K562 (cell line): ENCODE data around the gene CC2D2B. TPM values are rescaled to one million over a fixed set of nuclear protein-coding genes. Genes with fewer than 3 reads are reported as not detected.

Experiments
- ATAC-seq: fragments of 200-7000 bp; cut with Tn5 transposase; 3 replicates; pipeline ENCODE4 v1.9.1; 2020; ENCODE audit warnings: moderate library complexity
- BruUV-seq: library from RNA; stranded (reverse); fragments of 400-500 nt; replicated peaks from 2 replicates; lab custom pipeline; 2021; lab: Mats Ljungman, UMichigan
- CTCF ChIA-PET: fragments of 300-600 bp; formaldehyde crosslinking; extraction: SDS; loops from one replicate; lab custom pipeline; 2021; ENCODE audit warnings: low intra/inter-chr PET ratio; lab: Yijun Ruan, JAX
- POLR2A ChIA-PET: fragments of 300-600, 350-650 bp; sonication (Branson Sonifier 250); formaldehyde crosslinking; extraction: SDS; loops from one replicate; lab custom pipeline; 2021; ENCODE audit warnings: antibody characterized with exemption, inconsistent platforms; lab: Yijun Ruan, JAX
- DNase-seq, 4 experiments: peaks; one replicate each; pipeline versions ENCODE4 v3.0.0 to v3.0.0-alpha.2; 2011 to 2018; ENCODE audit warnings: low spot score in 3 of 4, mixed read lengths in 3 of 4; ENCODE audit errors: extremely low read depth in 1 of 4
- FAIRE-seq: peaks from 2 replicates; lab custom pipeline; 2011; peaks lifted over from hg19 to GRCh38; lab: Jason Lieb, UNC
- H2AFZ ChIP-seq: 2 replicates; pipeline ENCODE4 v1.6.0; 2011; ENCODE audit warnings: low read depth, low read length, control low read depth, inconsistent platforms
- H3K27ac ChIP-seq: fragments of 200-600 bp; 3 replicates; pipeline ENCODE4 v1.8.0; 2011; ENCODE audit warnings: low read depth, mild to moderate bottlenecking, control low read depth, inconsistent platforms, low read length, moderate library complexity, mixed read lengths; ENCODE audit errors: extremely low read depth
- H3K27me3 ChIP-seq, 2 experiments: fragments of 300-600 bp in 1 of 2; 2 replicates in 1 of 2; 3 replicates in 1 of 2; pipeline versions ENCODE4 v1.6.0 to v1.8.0; 2011; ENCODE audit warnings: inconsistent platforms in 2 of 2, low read length in 2 of 2, mild to moderate bottlenecking in 1 of 2, mixed read lengths in 1 of 2, moderate library complexity in 1 of 2; ENCODE audit not compliant: control insufficient read depth in 2 of 2, insufficient read depth in 2 of 2
- H3K36me3 ChIP-seq: fragments of 300-600 bp; 3 replicates; pipeline ENCODE4 v1.8.0; 2011; ENCODE audit warnings: mild to moderate bottlenecking, low read length, inconsistent platforms; ENCODE audit not compliant: control insufficient read depth, insufficient read depth
- H3K4me1 ChIP-seq, 2 experiments: fragments of 200-600 bp in 1 of 2; replicated peaks in 1 of 2; 2 replicates in 1 of 2; 3 replicates in 1 of 2; pipeline versions ENCODE4 v1.5.1 to v1.8.0; 2011; ENCODE audit warnings: inconsistent platforms in 2 of 2, low read length in 2 of 2, mild to moderate bottlenecking in 1 of 2, mixed read lengths in 1 of 2, moderate library complexity in 1 of 2; ENCODE audit not compliant: control insufficient read depth in 2 of 2, insufficient read depth in 2 of 2
- H3K4me2 ChIP-seq: 2 replicates; pipeline ENCODE4 v1.6.1; 2011; ENCODE audit warnings: low read length, control low read depth, inconsistent platforms, mixed read lengths; ENCODE audit not compliant: insufficient read depth
- H3K4me3 ChIP-seq: fragments of 200-600 bp; sonication (generic), shearing (Covaris generic); 2 replicates; pipeline ENCODE4 v1.5.1; 2016; ENCODE audit warnings: control low read depth, inconsistent platforms
- H3K79me2 ChIP-seq: fragments of 200-600 bp; 3 replicates; pipeline ENCODE4 v1.8.0; 2011; ENCODE audit warnings: low read length, inconsistent platforms; ENCODE audit not compliant: control insufficient read depth, insufficient read depth
- H3K9ac ChIP-seq, 2 experiments: 2 replicates each; pipeline versions ENCODE4 v1.6.0 to v1.6.1; 2011; ENCODE audit warnings: low read depth in 2 of 2, low read length in 2 of 2, control low read depth in 1 of 2, inconsistent platforms in 1 of 2, mild to moderate bottlenecking in 1 of 2, mixed read lengths in 1 of 2; ENCODE audit not compliant: insufficient read depth in 1 of 2
- H3K9me1 ChIP-seq: one replicate; pipeline ENCODE4 v1.6.0; 2011; ENCODE audit warnings: inconsistent platforms, mild to moderate bottlenecking, low read length, moderate library complexity; ENCODE audit not compliant: control insufficient read depth, insufficient read depth
- H3K9me3 ChIP-seq: replicated peaks from 2 replicates; pipeline ENCODE4 v1.5.1; 2011; ENCODE audit warnings: low read depth, low read length, inconsistent platforms; ENCODE audit not compliant: control insufficient read depth, insufficient read depth
- H4K20me1 ChIP-seq: replicated peaks from 2 replicates; pipeline ENCODE4 v1.6.1; 2011; ENCODE audit warnings: low read length, inconsistent platforms, mixed read lengths; ENCODE audit not compliant: control insufficient read depth, insufficient read depth
- CREB1 ChIP-seq, 2 experiments: sonication (generic) in 1 of 2; formaldehyde crosslinking in 1 of 2; IDR thresholded peaks; 2 replicates each; pipeline versions ENCODE4 v1.6.1 to v1.8.0; 2012 to 2022; ENCODE audit warnings: inconsistent platforms in 1 of 2, mild to moderate bottlenecking in 1 of 2, missing genetic modification reagents in 1 of 2, moderate library complexity in 1 of 2
- DACH1 ChIP-seq: fragments of 450-650 bp; IDR thresholded peaks from 2 replicates; pipeline ENCODE4 v1.6.1; 2018; ENCODE audit not compliant: partially characterized antibody
- DDX20 ChIP-seq: fragments of 450-650 bp; IDR thresholded peaks from 2 replicates; pipeline ENCODE4 v1.6.1; 2016; ENCODE audit warnings: missing genetic modification characterization, low read depth, mild to moderate bottlenecking, missing compliant biosample characterization, moderate library complexity
- FOXJ3 ChIP-seq: sonication (generic); formaldehyde crosslinking; IDR thresholded peaks from 2 replicates; pipeline ENCODE4 v1.4.0; 2020; ENCODE audit warnings: mild to moderate bottlenecking, missing genetic modification reagents
- GABPB1 ChIP-seq: sonication (generic); formaldehyde crosslinking; IDR thresholded peaks from 2 replicates; pipeline ENCODE4 v1.8.0; 2022; ENCODE audit warnings: mild to moderate bottlenecking, missing genetic modification reagents
- RBM25 ChIP-seq: fragments of 200-400 bp; formaldehyde crosslinking; IDR thresholded peaks from 2 replicates; pipeline ENCODE4 v1.6.1; 2018; ENCODE audit warnings: low read length, low read depth, moderate library complexity; ENCODE audit not compliant: severe bottlenecking
- SREBF2 ChIP-seq: sonication (generic); formaldehyde crosslinking; IDR thresholded peaks from 2 replicates; pipeline ENCODE4 v1.4.0; 2020; ENCODE audit warnings: mild to moderate bottlenecking, missing genetic modification reagents
- XRCC5 ChIP-seq: fragments of 200-400 bp; formaldehyde crosslinking; IDR thresholded peaks from 2 replicates; pipeline ENCODE4 v1.6.1; 2017; ENCODE audit warnings: low read depth, mild to moderate bottlenecking, low read length
- ZNF184 ChIP-seq: sonication (generic); formaldehyde crosslinking; IDR thresholded peaks from 2 replicates; pipeline ENCODE4 v1.5.0; 2020; ENCODE audit warnings: missing genetic modification reagents
- ZNF444 ChIP-seq: fragments of 250-450 bp; sonication (Bioruptor Pico); IDR thresholded peaks from 2 replicates; pipeline ENCODE4 v1.4.0; 2020; ENCODE audit warnings: mild to moderate bottlenecking, moderate library complexity
- ZNF707 ChIP-seq: fragments of 250-450 bp; sonication (Bioruptor Pico); conservative IDR thresholded peaks from 2 replicates; pipeline ENCODE4 v1.8.0; 2022; ENCODE audit warnings: inconsistent platforms, mild to moderate bottlenecking, moderate library complexity
- ZNF76 ChIP-seq: fragments of 250-450 bp; sonication (Bioruptor Pico); IDR thresholded peaks from 2 replicates; pipeline ENCODE4 v1.4.0; 2020; ENCODE audit warnings: mild to moderate bottlenecking, moderate library complexity, borderline replicate concordance
- WGBS: fragments of 100-300 bp; shearing (Covaris generic); methylation state at CpG from one replicate; pipeline ENCODE4 v1.1.6; 2016; ENCODE audit warnings: low coverage, mixed read lengths; ENCODE audit not compliant: insufficient coverage; ENCODE audit errors: missing lambda C conversion rate; 5-methylcytosine and 5-hydroxymethylcytosine counted together
- in situ Hi-C: fragments of 300-500 bp; cut with MboI; formaldehyde crosslinking; loops from 4 replicates; pipeline ENCODE4 v1.15.0; 2018; ENCODE audit warnings: inconsistent platforms, mixed read lengths
- intact Hi-C: fragments of 100-400 bp; cut with micrococcal nuclease; formaldehyde crosslinking; loops from 2 replicates; pipeline ENCODE4 v1.14.2; 2022
- polyA plus RNA-seq, 8 experiments: library from polyadenylated mRNA; depleted of rRNA in 4 of 8; stranded (reverse) in 5 of 8; unstranded in 3 of 8; fragments of >200 nt; fragmentation: Nextera tagmentation in 2 of 8; fragmentation: Illumina TruSeq in 1 of 8; extraction: Ambion mirVana in 2 of 8; extraction: Trizol in 1 of 8; gene quantifications; 2 replicates each; pipeline versions ENCODE4 v1.2.1 to v1.2.3, GENCODE V29; 2011 to 2014; ENCODE audit warnings: inconsistent platforms in 1 of 8, missing spikeins in 1 of 8
- total RNA-seq, 7 experiments: library from RNA; depleted of rRNA in 6 of 7; stranded (reverse); fragments of >200 nt in 6 of 7; fragmentation: Illumina TruSeq in 2 of 7; extraction: Trizol in 2 of 7; gene quantifications; 2 replicates each; pipeline versions ENCODE4 v1.2.1 to v1.2.3, GENCODE V29; 2011 to 2021; ENCODE audit warnings: low replicate concordance in 1 of 7
- TF ChIP-seq, protein P1 (sequence below): sonication (generic); formaldehyde crosslinking; IDR thresholded peaks from 2 replicates; pipeline ENCODE4 v1.8.1; 2023; ENCODE audit warnings: mild to moderate bottlenecking, missing genetic modification reagents
- TF ChIP-seq, protein P2 (sequence below): fragments of 200-800 bp; sonication (Bioruptor generic); IDR thresholded peaks from 2 replicates; pipeline ENCODE4 v1.6.1; 2017; ENCODE audit warnings: missing genetic modification characterization, missing compliant biosample characterization
- TF ChIP-seq, protein P3 (sequence below): fragments of 250-450 bp; sonication (Bioruptor Pico); IDR thresholded peaks from 2 replicates; pipeline ENCODE4 v1.4.0; 2020; ENCODE audit warnings: borderline replicate concordance
- TF ChIP-seq, protein P4 (sequence below), 3 experiments: fragments of 200-800 bp in 1 of 3; sonication (Bioruptor generic) in 1 of 3; sonication (generic) in 1 of 3; formaldehyde crosslinking in 1 of 3; IDR thresholded peaks; 2 replicates each; pipeline versions ENCODE4 v1.6.1 to v1.8.0; 2016 to 2022; ENCODE audit warnings: mild to moderate bottlenecking in 2 of 3, missing compliant biosample characterization in 2 of 3, missing genetic modification characterization in 2 of 3, missing genetic modification reagents in 1 of 3

The CC2D2B gene
- total and polyA plus RNA-seq, 9 of the 15 experiments (the other 6 are each of a cell fraction or from before 2014, with no cell fraction given), result 0.10 to 0.34 (median 0.20) TPM; not detected in 5

DNA sequence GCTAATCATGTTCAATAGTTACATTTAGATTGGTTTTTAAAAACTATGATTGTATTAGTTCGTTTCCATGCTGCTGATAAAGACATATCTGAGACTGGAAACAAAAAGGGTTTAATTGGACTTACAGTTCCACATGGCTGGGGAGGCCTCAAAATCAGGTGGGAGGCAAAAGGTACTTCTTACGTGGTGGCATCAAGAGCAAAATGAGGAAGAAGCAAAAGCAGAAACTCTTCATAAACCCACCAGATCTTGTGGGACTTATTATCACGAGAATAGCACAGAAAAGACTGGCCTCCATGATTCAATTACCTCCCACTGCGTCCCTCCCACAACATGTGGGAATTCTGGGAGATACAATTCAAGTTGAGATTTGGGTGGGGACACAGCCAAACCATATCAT is 34.1 kb upstream of the CC2D2B start:
- 84% methylated on average over 4 of the region's 4 CpGs for WGBS
- no TSS peak for BruUV-seq
- H3K9me3 ChIP-seq, result no peaks in the 10 kb centered on the region
- no peak overlapping the region for H2AFZ ChIP-seq
- intact Hi-C loops, result no loop called here
- no peak overlapping the region for H3K4me2 ChIP-seq
- H3K27me3 ChIP-seq, result no peaks in the 10 kb centered on the region
- POLR2A ChIA-PET, result interaction anchor here (1.0 to 1.4 kb wide), 2 partner anchors 12 to 14 kb away, joined by 3 to 5 read pairs; no protein-coding TSS in a partner anchor
- DNase-seq (no peak), FAIRE-seq (no peak), ATAC-seq (no peak)
- H3K9me1 ChIP-seq, result no peaks in the 10 kb centered on the region
- in situ Hi-C loops, result no loop called here
- peaks cover 20% of the 10 kb centered on the region; the same call in 1 of the 3 replicates for H3K36me3 ChIP-seq
- H3K9ac ChIP-seq, result no peak overlapping the region
- H3K4me1 ChIP-seq, result no peaks in the 10 kb centered on the region
- CTCF ChIA-PET, result no interaction called here
- H3K79me2 ChIP-seq, result no peaks in the 10 kb centered on the region
- H3K4me3 ChIP-seq, result no peak overlapping the region
- no peak overlapping the region for H3K27ac ChIP-seq
- no peaks in the 10 kb centered on the region for H4K20me1 ChIP-seq
- TF ChIP-seq CREB1 (IDR thresholded peaks at IDR 0.05) (no peak), CREB1 (CRISPR knock-in tag; IDR thresholded peaks at IDR 0.05) (no peak), ZNF707 (CRISPR knock-in tag) (no peak), RBM25 (no peak), ZNF76 (CRISPR knock-in tag) (no peak), ZNF444 (CRISPR knock-in tag) (no peak), SREBF2 (no peak), GABPB1 (CRISPR knock-in tag) (no peak), ZNF184 (CRISPR knock-in tag) (no peak), XRCC5 (no peak), DACH1 (no peak), DDX20 (tag) (no peak), FOXJ3 (no peak)
- TF ChIP-seq, protein P1, sequence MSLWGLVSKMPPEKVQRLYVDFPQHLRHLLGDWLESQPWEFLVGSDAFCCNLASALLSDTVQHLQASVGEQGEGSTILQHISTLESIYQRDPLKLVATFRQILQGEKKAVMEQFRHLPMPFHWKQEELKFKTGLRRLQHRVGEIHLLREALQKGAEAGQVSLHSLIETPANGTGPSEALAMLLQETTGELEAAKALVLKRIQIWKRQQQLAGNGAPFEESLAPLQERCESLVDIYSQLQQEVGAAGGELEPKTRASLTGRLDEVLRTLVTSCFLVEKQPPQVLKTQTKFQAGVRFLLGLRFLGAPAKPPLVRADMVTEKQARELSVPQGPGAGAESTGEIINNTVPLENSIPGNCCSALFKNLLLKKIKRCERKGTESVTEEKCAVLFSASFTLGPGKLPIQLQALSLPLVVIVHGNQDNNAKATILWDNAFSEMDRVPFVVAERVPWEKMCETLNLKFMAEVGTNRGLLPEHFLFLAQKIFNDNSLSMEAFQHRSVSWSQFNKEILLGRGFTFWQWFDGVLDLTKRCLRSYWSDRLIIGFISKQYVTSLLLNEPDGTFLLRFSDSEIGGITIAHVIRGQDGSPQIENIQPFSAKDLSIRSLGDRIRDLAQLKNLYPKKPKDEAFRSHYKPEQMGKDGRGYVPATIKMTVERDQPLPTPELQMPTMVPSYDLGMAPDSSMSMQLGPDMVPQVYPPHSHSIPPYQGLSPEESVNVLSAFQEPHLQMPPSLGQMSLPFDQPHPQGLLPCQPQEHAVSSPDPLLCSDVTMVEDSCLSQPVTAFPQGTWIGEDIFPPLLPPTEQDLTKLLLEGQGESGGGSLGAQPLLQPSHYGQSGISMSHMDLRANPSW (CRISPR knock-in tag), result no peak
- TF ChIP-seq, protein P2, sequence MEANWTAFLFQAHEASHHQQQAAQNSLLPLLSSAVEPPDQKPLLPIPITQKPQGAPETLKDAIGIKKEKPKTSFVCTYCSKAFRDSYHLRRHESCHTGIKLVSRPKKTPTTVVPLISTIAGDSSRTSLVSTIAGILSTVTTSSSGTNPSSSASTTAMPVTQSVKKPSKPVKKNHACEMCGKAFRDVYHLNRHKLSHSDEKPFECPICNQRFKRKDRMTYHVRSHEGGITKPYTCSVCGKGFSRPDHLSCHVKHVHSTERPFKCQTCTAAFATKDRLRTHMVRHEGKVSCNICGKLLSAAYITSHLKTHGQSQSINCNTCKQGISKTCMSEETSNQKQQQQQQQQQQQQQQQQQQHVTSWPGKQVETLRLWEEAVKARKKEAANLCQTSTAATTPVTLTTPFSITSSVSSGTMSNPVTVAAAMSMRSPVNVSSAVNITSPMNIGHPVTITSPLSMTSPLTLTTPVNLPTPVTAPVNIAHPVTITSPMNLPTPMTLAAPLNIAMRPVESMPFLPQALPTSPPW (CRISPR knock-in tag), result no peak
- TF ChIP-seq, protein P3, sequence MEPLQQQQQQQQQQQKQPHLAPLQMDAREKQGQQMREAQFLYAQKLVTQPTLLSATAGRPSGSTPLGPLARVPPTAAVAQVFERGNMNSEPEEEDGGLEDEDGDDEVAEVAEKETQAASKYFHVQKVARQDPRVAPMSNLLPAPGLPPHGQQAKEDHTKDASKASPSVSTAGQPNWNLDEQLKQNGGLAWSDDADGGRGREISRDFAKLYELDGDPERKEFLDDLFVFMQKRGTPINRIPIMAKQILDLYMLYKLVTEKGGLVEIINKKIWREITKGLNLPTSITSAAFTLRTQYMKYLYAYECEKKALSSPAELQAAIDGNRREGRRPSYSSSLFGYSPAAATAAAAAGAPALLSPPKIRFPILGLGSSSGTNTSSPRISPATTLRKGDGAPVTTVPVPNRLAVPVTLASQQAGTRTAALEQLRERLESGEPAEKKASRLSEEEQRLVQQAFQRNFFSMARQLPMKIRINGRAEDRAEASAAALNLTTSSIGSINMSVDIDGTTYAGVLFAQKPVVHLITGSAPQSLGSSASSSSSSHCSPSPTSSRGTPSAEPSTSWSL, result no peak
- TF ChIP-seq, protein P4, sequence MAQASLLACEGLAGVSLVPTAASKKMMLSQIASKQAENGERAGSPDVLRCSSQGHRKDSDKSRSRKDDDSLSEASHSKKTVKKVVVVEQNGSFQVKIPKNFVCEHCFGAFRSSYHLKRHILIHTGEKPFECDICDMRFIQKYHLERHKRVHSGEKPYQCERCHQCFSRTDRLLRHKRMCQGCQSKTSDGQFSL (CRISPR knock-in tag; IDR thresholded peaks at IDR 0.05), result no peak
- TF ChIP-seq, protein P4 (tag; IDR thresholded peaks at IDR 0.05), result no peak
